Tibial nerve (tissue), 4 donors: ENCODE data around the gene HCN1. TPM values are rescaled to one million over a fixed set of nuclear protein-coding genes. Genes with fewer than 3 reads are reported as not detected.

Experiments used
- DNase-seq, 2 donors: peaks; one replicate each; pipeline ENCODE4 v3.0.0-alpha.2; 2019; ENCODE audit warnings: low spot score in 2 of 2
- H3K27ac ChIP-seq, 4 donors: fragments of 200-600 bp; sonication (generic) in 3 of 4; one replicate each; pipeline ENCODE4 v1.5.1; 2017 to 2019; ENCODE audit warnings: mild to moderate bottlenecking in 1 of 4
- H3K27me3 ChIP-seq, 2 donors: fragments of 200-600 bp; sonication (generic) in 1 of 2; one replicate each; pipeline versions ENCODE4 v1.5.1 to v1.6.0; 2017 to 2019
- H3K36me3 ChIP-seq, 3 donors: fragments of 200-600 bp; sonication (generic); one replicate each; pipeline ENCODE4 v1.5.1; 2018 to 2019
- H3K4me1 ChIP-seq, 4 donors: fragments of 200-600 bp; sonication (generic) in 3 of 4; one replicate each; pipeline ENCODE4 v1.5.1; 2017 to 2019
- H3K4me3 ChIP-seq, 4 donors: fragments of 200-600 bp; sonication (generic) in 3 of 4; one replicate each; pipeline ENCODE4 v1.5.1; 2017 to 2019; ENCODE audit warnings: mild to moderate bottlenecking in 1 of 4, moderate library complexity in 1 of 4
- H3K9me3 ChIP-seq, 4 donors: fragments of 200-600 bp; sonication (generic) in 3 of 4; one replicate each; pipeline ENCODE4 v1.5.1; 2017 to 2019
- CTCF ChIP-seq, 5 experiments: fragments of 200-600 bp in 3 of 5; fragments of 450-650 bp in 2 of 5; sonication (generic) in 3 of 5; IDR thresholded peaks; one replicate each; pipeline ENCODE4 v1.5.1; 2016 to 2019; ENCODE audit warnings: antibody characterized with exemption in 5 of 5, mild to moderate bottlenecking in 3 of 5, moderate library complexity in 2 of 5
- EP300 ChIP-seq, 2 donors: sonication (generic); formaldehyde crosslinking; IDR thresholded peaks; one replicate each; pipeline ENCODE4 v1.6.1; 2017; ENCODE audit warnings: antibody characterized with exemption in 2 of 2, mild to moderate bottlenecking in 1 of 2
- POLR2A ChIP-seq, 2 donors: fragments of 450-650 bp; IDR thresholded peaks; one replicate each; pipeline ENCODE4 v1.6.1; 2017; ENCODE audit warnings: antibody characterized with exemption in 2 of 2, mild to moderate bottlenecking in 2 of 2, moderate library complexity in 2 of 2
- WGBS, 2 donors: methylation state at CpG; one replicate each; pipeline ENCODE4 v1.1.5; 2018; 5-methylcytosine and 5-hydroxymethylcytosine counted together
- total RNA-seq, 4 donors: library from RNA; depleted of rRNA; stranded (reverse); fragments of >200 nt; gene quantifications; one replicate each; pipeline ENCODE4 v1.1.0, GENCODE V29; 2016

The HCN1 gene
- total RNA-seq, 4 donors from 2014 or later, result 16.2 to 21.9 (median 17.7) TPM

GRCh38 chr5:45274241-45274640 is 421.9 kb downstream of the HCN1 start:
- WGBS, 2 donors, result 57 to 65% methylated on average over 2 of the region's 2 CpGs
- H3K27me3 ChIP-seq, result no peaks in the 10 kb centered on the region
- TF ChIP-seq POLR2A (IDR thresholded peaks at IDR 0.05), result no peak
- no peak for TF ChIP-seq EP300 (IDR thresholded peaks at IDR 0.05)
- TF ChIP-seq CTCF (IDR thresholded peaks at IDR 0.05), result no peak
- H3K27ac ChIP-seq, result no peak overlapping the region
- H3K4me3 ChIP-seq, result no peak overlapping the region
- H3K9me3 ChIP-seq, result no peaks in the 10 kb centered on the region
- no peak for DNase-seq
- no peaks in the 10 kb centered on the region for H3K36me3 ChIP-seq
- H3K4me1 ChIP-seq, result no peaks in the 10 kb centered on the region

GRCh38 chr5:45271626-45272025 is 424.6 kb downstream of the HCN1 start:
- WGBS, 2 donors, result 40 to 47% methylated on average over 1 of the region's 1 CpG

GRCh38 chr5:45264447-45264846 is 431.7 kb downstream of the HCN1 start:
- Histone ChIP-seq H3K4me3 (no peak overlapping the region), H3K27me3 (no peaks in the 10 kb centered on the region), H3K36me3 (peaks cover 0 to 7% (median 0%) of the 10 kb centered on the region in 3 donors), H3K4me1 (no peaks in the 10 kb centered on the region), H3K27ac (no peak overlapping the region), H3K9me3 (no peaks in the 10 kb centered on the region)
- TF ChIP-seq POLR2A (IDR thresholded peaks at IDR 0.05) (no peak), CTCF (IDR thresholded peaks at IDR 0.05) (no peak), EP300 (IDR thresholded peaks at IDR 0.05) (no peak)
- no peak for DNase-seq
- 82 to 83% methylated on average over 1 of the region's 1 CpG for WGBS, 2 donors

More at GRCh38 chr5:45271626-45272025, 424.6 kb downstream of the HCN1 start:
- H3K36me3 ChIP-seq, result no peaks in the 10 kb centered on the region
- H3K27me3 ChIP-seq, result no peaks in the 10 kb centered on the region
- H3K9me3 ChIP-seq, result no peaks in the 10 kb centered on the region
- no peak for DNase-seq
- no peaks in the 10 kb centered on the region for H3K4me1 ChIP-seq
- H3K27ac ChIP-seq, result no peak overlapping the region
- H3K4me3 ChIP-seq, result no peak overlapping the region
- no peak for TF ChIP-seq CTCF (IDR thresholded peaks at IDR 0.05)
- TF ChIP-seq POLR2A (IDR thresholded peaks at IDR 0.05), result no peak
- no peak for TF ChIP-seq EP300 (IDR thresholded peaks at IDR 0.05)

- Histone ChIP-seq H3K27me3 (no peaks in the 10 kb centered on the region), H3K27ac (no peak overlapping the region), H3K36me3 (peaks cover 0 to 7% (median 0%) of the 10 kb centered on the region in 3 donors), H3K4me3 (no peak overlapping the region), H3K4me1 (no peaks in the 10 kb centered on the region), H3K9me3 (no peaks in the 10 kb centered on the region)
- no peak for DNase-seq
- 95 to 96% methylated on average over 27 to 29 of the region's 29 CpGs for WGBS, 2 donors
- TF ChIP-seq POLR2A (IDR thresholded peaks at IDR 0.05) (no peak), EP300 (IDR thresholded peaks at IDR 0.05) (no peak)
Observed at GRCh38 chr5:45262061-45262590, 434.1 kb downstream of the HCN1 start.

GRCh38 chr5:45261125-45261524 is 435.1 kb downstream of the HCN1 start:
- Histone ChIP-seq H3K27me3 (no peaks in the 10 kb centered on the region), H3K27ac (no peak overlapping the region), H3K4me3 (no peak overlapping the region), H3K9me3 (no peaks in the 10 kb centered on the region), H3K4me1 (no peaks in the 10 kb centered on the region), H3K36me3 (peaks cover 0 to 7% (median 0%) of the 10 kb centered on the region in 3 donors)
- TF ChIP-seq CTCF (IDR thresholded peaks at IDR 0.05) (no peak), EP300 (IDR thresholded peaks at IDR 0.05) (no peak), POLR2A (IDR thresholded peaks at IDR 0.05) (no peak)
- WGBS, 2 donors, result 88 to 91% methylated on average over 4 of the region's 4 CpGs
- DNase-seq, result no peak
